Measurements from ENCODE around the gene EPHA4. TPM values are rescaled to one million over a fixed set of nuclear protein-coding genes. Genes with fewer than 3 reads are reported as not detected.

The EPHA4 gene
- polyA plus RNA-seq, 1 donor, result 4.9 TPM

- WGBS (ENCODE audit: insufficient coverage, low lambda C conversion rate), result no CpG with 5 or more reads among the region's 6 CpGs
- no peak for DNase-seq
- H3K4me1 ChIP-seq (ENCODE audit: control insufficient read depth, insufficient read depth, low read length), result no peaks in the 10 kb centered on the region
- no peaks in the 10 kb centered on the region for H3K27me3 ChIP-seq (ENCODE audit: control insufficient read depth, insufficient read depth, low read length)
- no peaks in the 10 kb centered on the region for H3K9me3 ChIP-seq (ENCODE audit: control insufficient read depth, low read depth, low read length)
- H3K27ac ChIP-seq (ENCODE audit: low read length), result no peak overlapping the region
- H3K36me3 ChIP-seq (ENCODE audit: control insufficient read depth, insufficient read depth, low read length), result no peaks in the 10 kb centered on the region
- no peak overlapping the region for H3K4me3 ChIP-seq (ENCODE audit: low read length)
Measured at GRCh38 chr2:221426929-221427328, 145.2 kb downstream of the EPHA4 start.

DNA sequence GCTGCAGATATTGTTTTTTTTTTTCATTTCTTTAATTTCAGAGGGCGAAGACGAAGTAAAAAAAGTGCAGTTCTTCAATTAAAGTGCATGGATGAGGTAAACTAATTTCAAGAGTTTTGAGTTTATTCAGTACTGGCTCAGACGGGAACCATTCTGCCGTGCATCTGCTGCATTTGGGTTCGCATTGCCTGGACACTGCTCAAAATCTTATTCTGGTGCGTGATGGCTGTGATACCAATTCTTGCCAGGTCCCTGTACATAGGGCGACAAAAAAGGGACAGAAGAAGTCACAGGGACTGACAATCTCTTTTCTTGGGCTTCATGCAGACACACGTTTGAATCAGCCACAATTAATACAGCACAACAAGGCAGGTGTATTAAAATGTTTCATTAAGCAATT is 146.2 kb downstream of the EPHA4 start:
- 100% methylated on average over 2 of the region's 8 CpGs for WGBS (ENCODE audit: insufficient coverage, low lambda C conversion rate)
- H3K27ac ChIP-seq (ENCODE audit: low read length), result no peak overlapping the region

DNA sequence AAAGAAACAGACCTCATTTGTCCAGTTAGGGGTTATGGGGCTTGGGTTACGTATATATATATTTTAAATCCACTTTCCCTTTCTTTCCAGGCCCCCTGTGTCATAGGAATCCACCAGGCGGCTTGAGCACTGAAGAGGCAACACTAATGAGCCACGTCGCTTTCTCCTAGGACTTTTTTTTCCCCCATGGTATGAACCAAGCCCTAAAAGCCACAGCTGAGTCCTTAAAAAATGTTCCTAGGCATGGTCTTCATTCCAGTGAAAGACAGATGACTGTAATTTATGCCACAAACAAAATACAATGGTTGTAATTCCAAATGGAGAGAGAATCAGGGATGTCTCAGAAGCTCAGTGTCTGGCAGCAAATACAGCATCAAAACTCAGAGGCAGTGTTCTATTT is 146.8 kb downstream of the EPHA4 start:
- no peaks in the 10 kb centered on the region for H3K9me3 ChIP-seq (ENCODE audit: control insufficient read depth, low read depth, low read length)
- no peaks in the 10 kb centered on the region for H3K27me3 ChIP-seq (ENCODE audit: control insufficient read depth, insufficient read depth, low read length)
- H3K27ac ChIP-seq (ENCODE audit: low read length), result no peak overlapping the region
- no peak for DNase-seq
- H3K4me3 ChIP-seq (ENCODE audit: low read length), result no peak overlapping the region
- no peaks in the 10 kb centered on the region for H3K4me1 ChIP-seq (ENCODE audit: control insufficient read depth, insufficient read depth, low read length)
- WGBS (ENCODE audit: insufficient coverage, low lambda C conversion rate), result no CpG with 5 or more reads among the region's 4 CpGs
- H3K36me3 ChIP-seq (ENCODE audit: control insufficient read depth, insufficient read depth, low read length), result no peaks in the 10 kb centered on the region

More for the DNA sequence above, 146.2 kb downstream of the EPHA4 start:
- H3K27me3 ChIP-seq (ENCODE audit: control insufficient read depth, insufficient read depth, low read length), result no peaks in the 10 kb centered on the region
- no peaks in the 10 kb centered on the region for H3K9me3 ChIP-seq (ENCODE audit: control insufficient read depth, low read depth, low read length)
- H3K4me1 ChIP-seq (ENCODE audit: control insufficient read depth, insufficient read depth, low read length), result no peaks in the 10 kb centered on the region
- DNase-seq, result no peak
- no peaks in the 10 kb centered on the region for H3K36me3 ChIP-seq (ENCODE audit: control insufficient read depth, insufficient read depth, low read length)
- H3K4me3 ChIP-seq (ENCODE audit: low read length), result no peak overlapping the region

- no peak for DNase-seq
- Histone ChIP-seq H3K4me3 (ENCODE audit: low read length) (no peak overlapping the region), H3K27me3 (ENCODE audit: control insufficient read depth, insufficient read depth, low read length) (no peaks in the 10 kb centered on the region), H3K9me3 (ENCODE audit: control insufficient read depth, low read depth, low read length) (no peaks in the 10 kb centered on the region), H3K27ac (ENCODE audit: low read length) (no peak overlapping the region), H3K36me3 (ENCODE audit: control insufficient read depth, insufficient read depth, low read length) (no peaks in the 10 kb centered on the region), H3K4me1 (ENCODE audit: control insufficient read depth, insufficient read depth, low read length) (no peaks in the 10 kb centered on the region)
- 67% methylated on average over 1 of the region's 3 CpGs for WGBS (ENCODE audit: insufficient coverage, low lambda C conversion rate)
Measured at GRCh38 chr2:221423210-221423804, 148.8 kb downstream of the EPHA4 start.

DNA sequence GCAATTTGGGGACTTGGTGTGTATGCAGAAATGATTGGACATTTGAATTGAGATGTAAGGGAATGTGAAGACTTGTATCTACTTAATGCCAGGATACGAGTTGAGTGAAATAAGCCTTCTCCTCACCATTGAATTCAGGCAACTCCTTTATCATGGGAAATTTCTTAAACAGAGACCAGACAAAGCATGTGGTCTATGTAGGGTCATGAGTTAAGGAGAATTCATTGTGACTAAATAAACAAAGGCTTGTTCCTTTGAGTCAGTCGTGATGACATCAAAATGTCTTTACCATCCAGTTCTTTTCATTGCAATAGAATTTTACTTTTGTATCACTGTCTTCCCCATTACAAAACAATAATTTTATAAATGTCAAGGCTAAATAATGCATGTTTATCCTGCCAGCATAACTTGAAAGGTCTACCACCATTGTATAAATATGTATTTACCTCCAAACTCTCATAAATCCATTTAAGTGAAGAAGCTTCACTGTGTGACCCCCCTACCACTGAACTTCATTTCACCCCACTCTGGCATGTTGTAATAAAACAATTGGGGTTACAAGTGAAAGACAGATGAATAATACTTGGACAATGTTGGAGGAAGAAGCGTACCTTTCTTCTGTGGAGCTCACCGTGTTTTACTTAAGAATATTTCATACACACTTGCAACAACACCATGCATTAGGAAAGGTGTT is 149.4 kb downstream of the EPHA4 start:
- DNase-seq, result no peak
- no peaks in the 10 kb centered on the region for H3K36me3 ChIP-seq (ENCODE audit: control insufficient read depth, insufficient read depth, low read length)

DNA sequence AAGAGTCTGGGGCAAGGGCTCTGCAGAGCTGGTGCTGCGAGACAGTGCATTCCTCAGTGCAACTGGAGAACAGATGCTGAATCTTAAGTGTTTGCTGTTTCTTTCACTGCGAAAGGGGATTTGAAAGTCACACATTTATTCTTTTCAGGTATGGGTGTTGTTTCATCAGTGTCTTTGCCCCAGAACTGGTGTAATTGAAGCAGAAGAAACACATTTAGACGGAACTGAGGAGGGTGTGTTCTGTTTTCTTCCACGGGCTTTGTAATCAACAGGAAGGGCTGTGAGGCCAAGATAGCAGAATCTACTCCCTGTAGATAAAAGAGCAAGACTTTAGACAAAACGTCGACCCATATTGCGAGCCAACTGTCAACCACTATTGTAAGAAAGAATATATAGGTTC is 151.9 kb downstream of the EPHA4 start:
- DNase-seq, result no peak
- H3K4me1 ChIP-seq (ENCODE audit: control insufficient read depth, insufficient read depth, low read length), result no peaks in the 10 kb centered on the region
- 52% methylated on average over 4 of the region's 7 CpGs for WGBS (ENCODE audit: insufficient coverage, low lambda C conversion rate)

More for the DNA sequence above, 149.4 kb downstream of the EPHA4 start:
- Histone ChIP-seq H3K27me3 (ENCODE audit: control insufficient read depth, insufficient read depth, low read length) (no peaks in the 10 kb centered on the region), H3K9me3 (ENCODE audit: control insufficient read depth, low read depth, low read length) (no peaks in the 10 kb centered on the region), H3K4me3 (ENCODE audit: low read length) (no peak overlapping the region), H3K27ac (ENCODE audit: low read length) (no peak overlapping the region), H3K4me1 (ENCODE audit: control insufficient read depth, insufficient read depth, low read length) (no peaks in the 10 kb centered on the region)
- WGBS (ENCODE audit: insufficient coverage, low lambda C conversion rate), result 100% methylated on average over 1 of the region's 4 CpGs

GRCh38 chr2:221415789-221416188 is 156.3 kb downstream of the EPHA4 start:
- Histone ChIP-seq H3K4me3 (ENCODE audit: low read length) (no peak overlapping the region), H3K27ac (ENCODE audit: low read length) (no peak overlapping the region), H3K27me3 (ENCODE audit: control insufficient read depth, insufficient read depth, low read length) (no peaks in the 10 kb centered on the region), H3K9me3 (ENCODE audit: control insufficient read depth, low read depth, low read length) (no peaks in the 10 kb centered on the region), H3K4me1 (ENCODE audit: control insufficient read depth, insufficient read depth, low read length) (no peaks in the 10 kb centered on the region), H3K36me3 (ENCODE audit: control insufficient read depth, insufficient read depth, low read length) (no peaks in the 10 kb centered on the region)
- WGBS (ENCODE audit: insufficient coverage, low lambda C conversion rate), result no CpG with 5 or more reads among the region's 5 CpGs
- DNase-seq, result no peak

More for the DNA sequence above, 151.9 kb downstream of the EPHA4 start:
- Histone ChIP-seq H3K4me3 (ENCODE audit: low read length) (no peak overlapping the region), H3K9me3 (ENCODE audit: control insufficient read depth, low read depth, low read length) (no peaks in the 10 kb centered on the region), H3K36me3 (ENCODE audit: control insufficient read depth, insufficient read depth, low read length) (no peaks in the 10 kb centered on the region), H3K27me3 (ENCODE audit: control insufficient read depth, insufficient read depth, low read length) (no peaks in the 10 kb centered on the region), H3K27ac (ENCODE audit: low read length) (no peak overlapping the region)

DNA sequence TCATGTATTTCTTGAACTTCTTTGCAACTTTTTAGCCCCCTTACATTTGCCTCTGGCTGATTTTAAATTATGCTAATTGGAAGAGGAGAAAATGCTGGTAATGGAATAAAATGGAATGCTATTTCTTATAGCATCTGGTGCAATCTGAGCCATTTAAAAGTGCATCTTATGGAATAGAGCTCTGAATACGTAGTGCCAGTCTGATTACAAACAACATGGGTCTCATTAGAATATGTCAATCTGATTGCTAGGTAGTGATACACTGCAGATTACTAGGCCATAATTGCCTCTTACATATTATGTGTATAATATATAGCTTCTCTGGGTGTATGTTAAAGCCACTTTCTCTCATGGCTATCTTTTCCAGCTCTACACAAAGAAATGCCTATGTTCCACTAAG is 159.1 kb downstream of the EPHA4 start:
- Histone ChIP-seq H3K36me3 (ENCODE audit: control insufficient read depth, insufficient read depth, low read length) (no peaks in the 10 kb centered on the region), H3K4me3 (ENCODE audit: low read length) (no peak overlapping the region), H3K27me3 (ENCODE audit: control insufficient read depth, insufficient read depth, low read length) (no peaks in the 10 kb centered on the region), H3K4me1 (ENCODE audit: control insufficient read depth, insufficient read depth, low read length) (no peaks in the 10 kb centered on the region), H3K27ac (ENCODE audit: low read length) (no peak overlapping the region), H3K9me3 (ENCODE audit: control insufficient read depth, low read depth, low read length) (no peaks in the 10 kb centered on the region)
- WGBS (ENCODE audit: insufficient coverage, low lambda C conversion rate), result no CpG with 5 or more reads among the region's 1 CpG
- DNase-seq, result no peak

DNA sequence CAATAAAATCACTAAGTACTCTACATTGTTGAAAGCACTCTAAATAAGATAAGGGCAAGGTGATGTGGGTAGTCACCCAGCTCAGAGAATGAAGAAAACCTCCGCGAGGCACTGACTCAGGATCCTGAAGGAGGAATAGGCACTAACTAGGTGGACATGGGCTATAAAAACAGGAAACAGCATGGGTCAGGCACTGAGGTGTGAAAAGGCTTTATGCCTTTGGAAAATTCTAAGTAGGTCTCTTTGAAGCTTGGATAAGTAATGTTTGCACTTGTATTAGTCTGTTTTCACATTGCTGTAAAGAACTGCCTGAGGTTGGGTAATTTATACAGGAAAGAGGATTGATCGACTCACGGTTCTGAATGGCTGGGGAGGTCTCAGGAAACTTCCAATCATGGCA is 161.6 kb downstream of the EPHA4 start:
- H3K27ac ChIP-seq (ENCODE audit: low read length), result no peak overlapping the region
- no peaks in the 10 kb centered on the region for H3K9me3 ChIP-seq (ENCODE audit: control insufficient read depth, low read depth, low read length)
- no peak overlapping the region for H3K4me3 ChIP-seq (ENCODE audit: low read length)
- no peak for DNase-seq
- H3K4me1 ChIP-seq (ENCODE audit: control insufficient read depth, insufficient read depth, low read length), result no peaks in the 10 kb centered on the region
- WGBS (ENCODE audit: insufficient coverage, low lambda C conversion rate), result no CpG with 5 or more reads among the region's 4 CpGs
- H3K36me3 ChIP-seq (ENCODE audit: control insufficient read depth, insufficient read depth, low read length), result no peaks in the 10 kb centered on the region
- H3K27me3 ChIP-seq (ENCODE audit: control insufficient read depth, insufficient read depth, low read length), result no peaks in the 10 kb centered on the region

DNA sequence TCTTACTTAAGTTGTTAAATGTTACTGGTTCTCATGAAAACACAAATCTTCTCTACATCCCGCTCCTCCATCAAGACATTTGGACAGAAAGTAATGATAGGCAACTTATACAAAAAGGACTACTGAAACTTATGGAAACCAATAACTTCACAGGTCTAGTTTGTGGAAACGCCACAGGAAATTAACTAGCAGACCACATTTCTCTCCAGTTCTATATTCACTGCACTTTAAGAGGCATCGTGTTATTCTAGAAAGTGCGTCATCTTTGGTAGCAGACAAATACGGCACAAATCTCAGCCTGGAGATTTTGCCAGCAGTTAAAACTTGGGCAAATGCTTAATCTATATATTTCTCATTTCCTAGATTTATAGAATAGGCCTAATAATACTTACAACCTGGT is 164.3 kb downstream of the EPHA4 start:
- H3K27me3 ChIP-seq (ENCODE audit: control insufficient read depth, insufficient read depth, low read length), result no peaks in the 10 kb centered on the region
- H3K36me3 ChIP-seq (ENCODE audit: control insufficient read depth, insufficient read depth, low read length), result no peaks in the 10 kb centered on the region
- no peak overlapping the region for H3K27ac ChIP-seq (ENCODE audit: low read length)
- H3K4me1 ChIP-seq (ENCODE audit: control insufficient read depth, insufficient read depth, low read length), result no peaks in the 10 kb centered on the region
- H3K9me3 ChIP-seq (ENCODE audit: control insufficient read depth, low read depth, low read length), result no peaks in the 10 kb centered on the region
- WGBS (ENCODE audit: insufficient coverage, low lambda C conversion rate), result no CpG with 5 or more reads among the region's 5 CpGs
- no peak for DNase-seq
- no peak overlapping the region for H3K4me3 ChIP-seq (ENCODE audit: low read length)

DNA sequence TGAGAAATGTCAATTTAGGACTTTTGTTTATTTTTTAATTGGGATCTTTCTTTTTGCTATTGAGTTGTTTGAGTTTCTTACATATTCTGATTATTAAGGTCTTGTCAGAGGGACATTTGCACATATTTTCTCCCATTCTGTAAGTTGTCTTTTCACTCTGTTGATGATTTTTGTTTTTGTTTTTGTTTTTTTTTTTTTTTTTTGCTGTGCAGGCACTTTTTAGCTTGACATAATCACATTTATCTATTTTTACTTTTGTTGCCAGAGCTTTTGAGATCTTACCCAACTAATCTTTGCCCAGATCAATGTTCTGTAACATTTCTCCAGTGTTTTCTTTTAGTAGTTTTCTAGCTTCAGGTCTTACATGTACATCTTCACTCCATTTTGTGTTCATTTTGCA is 166.6 kb downstream of the EPHA4 start:
- H3K27me3 ChIP-seq (ENCODE audit: control insufficient read depth, insufficient read depth, low read length), result no peaks in the 10 kb centered on the region
- no peak overlapping the region for H3K27ac ChIP-seq (ENCODE audit: low read length)
- no peaks in the 10 kb centered on the region for H3K36me3 ChIP-seq (ENCODE audit: control insufficient read depth, insufficient read depth, low read length)
- H3K4me3 ChIP-seq (ENCODE audit: low read length), result no peak overlapping the region
- H3K4me1 ChIP-seq (ENCODE audit: control insufficient read depth, insufficient read depth, low read length), result no peaks in the 10 kb centered on the region
- DNase-seq, result no peak
- H3K9me3 ChIP-seq (ENCODE audit: control insufficient read depth, low read depth, low read length), result no peaks in the 10 kb centered on the region
